ENCODE results near the gene AGBL1.

Gene AGBL1

GRCh38 chr15:86657305-86657704 lies 577.6 kb downstream of the AGBL1 start:
- no peak for DNase-seq

- DNase-seq = no peak
These were observed 580.2 kb downstream of the AGBL1 start for GRCh38 chr15:86659724-86660411.

- DNase-seq = no peak
These were observed 581.9 kb downstream of the AGBL1 start for GRCh38 chr15:86661580-86661979.

- no peak for DNase-seq
These were observed 583.6 kb downstream of the AGBL1 start for GRCh38 chr15:86663304-86663703.

- DNase-seq = no peak
These were observed 584.3 kb downstream of the AGBL1 start for GRCh38 chr15:86663979-86664378.

GRCh38 chr15:86664581-86664980 lies 584.9 kb downstream of the AGBL1 start:
- no peak for DNase-seq

- no peak for DNase-seq
These were observed 596.3 kb downstream of the AGBL1 start for GRCh38 chr15:86676002-86676401.

GRCh38 chr15:86677278-86677677 lies 597.6 kb downstream of the AGBL1 start:
- DNase-seq = no peak

- no peak for DNase-seq
These were observed 605.6 kb downstream of the AGBL1 start for GRCh38 chr15:86685263-86685662.

GRCh38 chr15:86689006-86689405 lies 609.3 kb downstream of the AGBL1 start:
- DNase-seq = no peak

GRCh38 chr15:86690566-86690965 lies 610.9 kb downstream of the AGBL1 start:
- DNase-seq = no peak

GRCh38 chr15:86691091-86691663 lies 611.5 kb downstream of the AGBL1 start:
- no peak for DNase-seq

- no peak for DNase-seq
These were observed 621.4 kb downstream of the AGBL1 start for GRCh38 chr15:86700864-86701610.

- DNase-seq = no peak
These were observed 621.9 kb downstream of the AGBL1 start for GRCh38 chr15:86701611-86701963.

GRCh38 chr15:86706813-86707212 lies 627.1 kb downstream of the AGBL1 start:
- no peak for DNase-seq

GRCh38 chr15:86711476-86711875 lies 631.8 kb downstream of the AGBL1 start:
- no peak for DNase-seq

GRCh38 chr15:86714241-86714640 lies 634.6 kb downstream of the AGBL1 start:
- DNase-seq = no peak

- DNase-seq = no peak
These were observed 646.0 kb downstream of the AGBL1 start for GRCh38 chr15:86725628-86726027.

GRCh38 chr15:86735247-86736040 lies 655.8 kb downstream of the AGBL1 start:
- DNase-seq = no peak

GRCh38 chr15:86741917-86742316 lies 662.2 kb downstream of the AGBL1 start:
- no peak for DNase-seq

GRCh38 chr15:86743283-86743903 lies 663.7 kb downstream of the AGBL1 start:
- peak in 3 of 4 experiments; percentile 1 to 8 (median 3) for DNase-seq

- DNase-seq = no peak
These were observed 664.6 kb downstream of the AGBL1 start for GRCh38 chr15:86744198-86744780.

- DNase-seq = no peak
These were observed 671.4 kb downstream of the AGBL1 start for GRCh38 chr15:86751116-86751515.
